ENCODE measurements around the gene ATRN.

ATRN gene

GRCh38 chr20:3635346-3635745 lies 164.5 kb downstream of the ATRN start:
- no peak for DNase-seq (ENCODE audit: insufficient read length, low spot score)
- FAIRE-seq, result no peak
- TF ChIP-seq CTCF (IDR thresholded peaks at IDR 0.05; ENCODE audit: insufficient read depth, missing control alignments), result no peak

GRCh38 chr20:3640259-3640658 lies 169.4 kb downstream of the ATRN start:
- DNase-seq (ENCODE audit: insufficient read length, low spot score) (no peak), FAIRE-seq (no peak)
- TF ChIP-seq CTCF (IDR thresholded peaks at IDR 0.05; ENCODE audit: insufficient read depth, missing control alignments), result no peak

- no peak for FAIRE-seq
- no peak for TF ChIP-seq CTCF (IDR thresholded peaks at IDR 0.05; ENCODE audit: insufficient read depth, missing control alignments)
- DNase-seq (ENCODE audit: insufficient read length, low spot score), result no peak
These were observed 174.7 kb downstream of the ATRN start for GRCh38 chr20:3645309-3646066.

GRCh38 chr20:3646067-3646440 lies 175.2 kb downstream of the ATRN start:
- FAIRE-seq, result no peak
- TF ChIP-seq CTCF (IDR thresholded peaks at IDR 0.05; ENCODE audit: insufficient read depth, missing control alignments), result no peak

GRCh38 chr20:3646651-3647050 lies 175.8 kb downstream of the ATRN start:
- FAIRE-seq (no peak), DNase-seq (ENCODE audit: insufficient read length, low spot score) (no peak)
- TF ChIP-seq CTCF (IDR thresholded peaks at IDR 0.05; ENCODE audit: insufficient read depth, missing control alignments), result no peak

More at GRCh38 chr20:3646067-3646440, 175.2 kb downstream of the ATRN start:
- DNase-seq (ENCODE audit: insufficient read length, low spot score), result no peak

- FAIRE-seq (no peak), DNase-seq (ENCODE audit: insufficient read length, low spot score) (no peak)
- TF ChIP-seq CTCF (IDR thresholded peaks at IDR 0.05; ENCODE audit: insufficient read depth, missing control alignments), result no peak
These were observed 176.7 kb downstream of the ATRN start for GRCh38 chr20:3647473-3647872.

- FAIRE-seq (no peak), DNase-seq (ENCODE audit: insufficient read length, low spot score) (no peak)
- TF ChIP-seq CTCF (IDR thresholded peaks at IDR 0.05; ENCODE audit: insufficient read depth, missing control alignments), result no peak
These were observed 178.1 kb downstream of the ATRN start for GRCh38 chr20:3648951-3649350.

All from D721Med (cell line).